GM21390 (cell line): ENCODE results near the gene COL25A1.
"Not testable (repeated sequence)": the region's sequence is repeated elsewhere in the genome, so short reads cannot be mapped to it uniquely, and the experiment has no call there.

Experiments used
- ATAC-seq: cut with Tn5 transposase; IDR thresholded peaks from one replicate; pipeline ENCODE4 v1.9.1; 2021; ENCODE audit not compliant: unreplicated experiment

COL25A1 gene

GRCh38 chr4:109174224-109174953 lies 128.1 kb downstream of the COL25A1 start:
- ATAC-seq, result no peak

GRCh38 chr4:109172301-109172700 lies 130.2 kb downstream of the COL25A1 start:
- ATAC-seq, result no peak

GRCh38 chr4:109171070-109171469 lies 131.4 kb downstream of the COL25A1 start:
- no peak for ATAC-seq

GRCh38 chr4:109169170-109169569 lies 133.3 kb downstream of the COL25A1 start:
- no peak for ATAC-seq

GRCh38 chr4:109166586-109166985 lies 135.9 kb downstream of the COL25A1 start:
- no peak for ATAC-seq

- no peak for ATAC-seq
Measured at GRCh38 chr4:109166126-109166525, 136.3 kb downstream of the COL25A1 start.

GRCh38 chr4:109164011-109164410 lies 138.4 kb downstream of the COL25A1 start:
- no peak for ATAC-seq

- ATAC-seq, result no peak
Measured at GRCh38 chr4:109163493-109163892, 139.0 kb downstream of the COL25A1 start.

GRCh38 chr4:109162759-109163158 lies 139.7 kb downstream of the COL25A1 start:
- no peak for ATAC-seq

GRCh38 chr4:109160494-109160893 lies 142.0 kb downstream of the COL25A1 start:
- no peak for ATAC-seq

- no peak for ATAC-seq
Measured at GRCh38 chr4:109157696-109158095, 144.8 kb downstream of the COL25A1 start.

- ATAC-seq, result no peak
Measured at GRCh38 chr4:109157205-109157604, 145.3 kb downstream of the COL25A1 start.

- no peak for ATAC-seq
Measured at GRCh38 chr4:109156356-109156755, 146.1 kb downstream of the COL25A1 start.

GRCh38 chr4:109155682-109156283 lies 146.7 kb downstream of the COL25A1 start:
- ATAC-seq, result no peak

- no peak for ATAC-seq
Measured at GRCh38 chr4:109155084-109155483, 147.4 kb downstream of the COL25A1 start.

GRCh38 chr4:109154424-109154823 lies 148.0 kb downstream of the COL25A1 start:
- ATAC-seq, result no peak

GRCh38 chr4:109149836-109150235 lies 152.6 kb downstream of the COL25A1 start:
- no peak for ATAC-seq

- no peak for ATAC-seq
Measured at GRCh38 chr4:109148577-109149075, 153.8 kb downstream of the COL25A1 start.

- no peak for ATAC-seq
Measured at GRCh38 chr4:109147135-109147534, 155.3 kb downstream of the COL25A1 start.

GRCh38 chr4:109146499-109146898 lies 156.0 kb downstream of the COL25A1 start:
- no peak for ATAC-seq

- not testable (repeated sequence) for ATAC-seq
Measured at GRCh38 chr4:109138125-109138524, 164.3 kb downstream of the COL25A1 start.

- no peak for ATAC-seq
Measured at GRCh38 chr4:109134921-109135320, 167.5 kb downstream of the COL25A1 start.
